ENCODE results near the gene CCDC158. TPM values are rescaled to one million over a fixed set of nuclear protein-coding genes. Genes with fewer than 3 reads are reported as not detected.

CCDC158 gene
- total and polyA plus RNA-seq, 2 donors (not counting 3 experiments of a cell fraction or from before 2014, with no cell fraction given) = not detected

- no peak for FAIRE-seq
- dilution Hi-C loops (cut with MboI; ENCODE audit: extremely low pct_ligation_motif_present, low sequenced_read_pairs) = no loop called here
- CTCF ChIA-PET = no interaction called here
Observed at GRCh38 chr4:76381986-76382385, 39.0 kb downstream of the CCDC158 start.

DNA sequence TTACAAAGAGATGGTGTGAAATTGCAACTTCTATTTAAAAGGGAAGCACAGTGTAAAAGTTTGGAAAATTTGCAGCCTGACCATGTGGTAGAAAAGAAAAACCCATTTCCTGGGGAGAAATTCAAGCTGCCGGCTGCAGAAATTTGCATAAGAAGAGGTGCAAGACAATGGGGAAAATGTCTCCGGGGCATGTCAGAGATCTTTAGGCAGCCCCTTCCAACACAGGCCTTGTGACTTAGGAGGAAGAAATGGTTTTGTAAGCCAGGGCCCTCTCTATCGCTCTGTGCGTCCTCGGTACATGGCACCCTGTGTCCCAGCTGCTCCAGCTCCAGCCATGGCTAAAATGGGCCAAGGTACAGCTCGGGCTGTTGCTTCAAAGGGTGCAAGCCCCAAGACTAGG, 40.4 kb downstream of the CCDC158 start:
- FAIRE-seq = no peak
- no peak for TF ChIP-seq MYC (IDR thresholded peaks at IDR 0.05; ENCODE audit: low read depth, low read length)
- TF ChIP-seq JUN (IDR thresholded peaks at IDR 0.05; ENCODE audit: borderline replicate concordance, insufficient read depth, insufficient read length, low read depth) = no peak
- TF ChIP-seq POLR2A (IDR thresholded peaks at IDR 0.05; ENCODE audit: low read depth, low read length) = no peak
- ChIA-PET CTCF (interaction anchor here (1.1 kb wide), 1 partner anchor 201 kb away, joined by 5 read pairs; no protein-coding TSS in a partner anchor), POLR2A (no interaction called here)
- Histone ChIP-seq H3K4me2 (ENCODE audit: insufficient read depth, low read length) (no peak overlapping the region), H3K9me3 (replicated peaks; ENCODE audit: control insufficient read depth, insufficient read depth, low read length) (no peaks in the 10 kb centered on the region), H3K9ac (replicated peaks; ENCODE audit: extremely low read depth, insufficient read depth, low read length) (no peak overlapping the region), H3K4me1 (ENCODE audit: control insufficient read depth, extremely low read depth, insufficient read depth, low read length) (no peaks in the 10 kb centered on the region), H3K4me3 (replicated peaks in 1 of 3; ENCODE audit: insufficient read depth in 1 of 3, low read depth in 1 of 3, low read length in 3 of 3) (no peak overlapping the region), H3K27ac (ENCODE audit: insufficient read depth, low read depth, low read length) (no peak overlapping the region), H3K27me3 (ENCODE audit: control insufficient read depth in 2 of 2, insufficient read depth in 2 of 2, low read length in 2 of 2) (peaks cover 2 to 10% of the 10 kb centered on the region in 2 experiments), H3K36me3 (ENCODE audit: control insufficient read depth in 2 of 2, extremely low read depth in 1 of 2, insufficient read depth in 2 of 2, low read length in 2 of 2) (no peaks in the 10 kb centered on the region), H4K20me1 (replicated peaks; ENCODE audit: control insufficient read depth, extremely low read depth, insufficient read depth, low read length) (no peaks in the 10 kb centered on the region), H3K79me2 (ENCODE audit: control insufficient read depth, insufficient read depth, low read length) (no peaks in the 10 kb centered on the region), H3K9me1 (replicated peaks; ENCODE audit: control insufficient read depth, extremely low read depth, insufficient read depth, low read length) (no peaks in the 10 kb centered on the region), H2AFZ (ENCODE audit: low read depth, low read length) (no peak overlapping the region)
- intact Hi-C loops (cut with micrococcal nuclease) (no loop called here), dilution Hi-C loops (cut with MboI; ENCODE audit: extremely low pct_ligation_motif_present, low sequenced_read_pairs) (no loop called here)
- BruUV-seq (replicated peaks) = no TSS peak
- no peak for DNase-seq (ENCODE audit: low read depth, low spot score)

More at GRCh38 chr4:76381986-76382385, 39.0 kb downstream of the CCDC158 start:
- Histone ChIP-seq H3K36me3 (ENCODE audit: control insufficient read depth in 2 of 2, extremely low read depth in 1 of 2, insufficient read depth in 2 of 2, low read length in 2 of 2) (no peaks in the 10 kb centered on the region), H3K4me3 (replicated peaks in 1 of 3; ENCODE audit: insufficient read depth in 1 of 3, low read depth in 1 of 3, low read length in 3 of 3) (no peak overlapping the region), H3K9me1 (replicated peaks; ENCODE audit: control insufficient read depth, extremely low read depth, insufficient read depth, low read length) (no peaks in the 10 kb centered on the region), H3K4me2 (ENCODE audit: insufficient read depth, low read length) (no peak overlapping the region), H2AFZ (ENCODE audit: low read depth, low read length) (no peak overlapping the region), H3K27me3 (ENCODE audit: control insufficient read depth in 2 of 2, insufficient read depth in 2 of 2, low read length in 2 of 2) (peaks cover 4 to 10% of the 10 kb centered on the region in 2 experiments), H3K9me3 (replicated peaks; ENCODE audit: control insufficient read depth, insufficient read depth, low read length) (no peaks in the 10 kb centered on the region), H3K79me2 (ENCODE audit: control insufficient read depth, insufficient read depth, low read length) (no peaks in the 10 kb centered on the region), H3K27ac (ENCODE audit: insufficient read depth, low read depth, low read length) (no peak overlapping the region), H3K4me1 (ENCODE audit: control insufficient read depth, extremely low read depth, insufficient read depth, low read length) (no peaks in the 10 kb centered on the region), H4K20me1 (replicated peaks; ENCODE audit: control insufficient read depth, extremely low read depth, insufficient read depth, low read length) (no peaks in the 10 kb centered on the region), H3K9ac (replicated peaks; ENCODE audit: extremely low read depth, insufficient read depth, low read length) (no peak overlapping the region)
- POLR2A ChIA-PET = no interaction called here
- no peak for TF ChIP-seq JUN (IDR thresholded peaks at IDR 0.05; ENCODE audit: borderline replicate concordance, insufficient read depth, insufficient read length, low read depth)
- no peak for DNase-seq (ENCODE audit: low read depth, low spot score)
- BruUV-seq (replicated peaks) = no TSS peak
- intact Hi-C loops (cut with micrococcal nuclease) = no loop called here

Measured in endothelial cell of umbilical vein (primary cell).